Islet of Langerhans (tissue), 1 donor: ENCODE data around the gene MYH14.

Source experiments
- FAIRE-seq: peaks from one replicate; lab custom pipeline; 2011; peaks lifted over from hg19 to GRCh38; lab: Jason Lieb, UNC

The MYH14 gene

GRCh38 chr19:50195224-50195623, 8.2 kb upstream of the MYH14 start:
- no peak for FAIRE-seq

GRCh38 chr19:50196322-50196932, 7.0 kb upstream of the MYH14 start:
- no peak for FAIRE-seq

- FAIRE-seq, result no peak
These were observed 6.1 kb upstream of the MYH14 start for GRCh38 chr19:50197348-50197747.

GRCh38 chr19:50198431-50199258, 4.8 kb upstream of the MYH14 start:
- FAIRE-seq, result no peak

GRCh38 chr19:50199259-50199555, 4.2 kb upstream of the MYH14 start:
- no peak for FAIRE-seq

GRCh38 chr19:50202386-50202785, 1.0 kb upstream of the MYH14 start:
- no peak for FAIRE-seq

- FAIRE-seq, result no peak
These were observed 501 bp upstream of the MYH14 start for GRCh38 chr19:50202962-50203280.

GRCh38 chr19:50204081-50204428, 633 bp downstream of the MYH14 start:
- no peak for FAIRE-seq

GRCh38 chr19:50204811-50205675, 1.6 kb downstream of the MYH14 start:
- FAIRE-seq, result no peak

- no peak for FAIRE-seq
These were observed 2.3 kb downstream of the MYH14 start for GRCh38 chr19:50205681-50206138.

GRCh38 chr19:50206191-50206590, 2.8 kb downstream of the MYH14 start:
- no peak for FAIRE-seq

- no peak for FAIRE-seq
These were observed 4.3 kb downstream of the MYH14 start for GRCh38 chr19:50207730-50208129.

GRCh38 chr19:50209131-50209530, 5.7 kb downstream of the MYH14 start:
- no peak for FAIRE-seq

GRCh38 chr19:50210425-50210824, 7.0 kb downstream of the MYH14 start:
- FAIRE-seq, result no peak

- no peak for FAIRE-seq
These were observed 10.5 kb downstream of the MYH14 start for GRCh38 chr19:50213925-50214324.

- FAIRE-seq, result no peak
These were observed 11.5 kb downstream of the MYH14 start for GRCh38 chr19:50214699-50215543.

- FAIRE-seq, result no peak
These were observed 12.4 kb downstream of the MYH14 start for GRCh38 chr19:50215820-50216219.

- FAIRE-seq, result no peak
These were observed 17.7 kb downstream of the MYH14 start for GRCh38 chr19:50221087-50221486.

GRCh38 chr19:50222691-50223438, 19.4 kb downstream of the MYH14 start:
- FAIRE-seq, result no peak

- no peak for FAIRE-seq
These were observed 20.0 kb downstream of the MYH14 start for GRCh38 chr19:50223439-50223716.

GRCh38 chr19:50224986-50225747, 21.7 kb downstream of the MYH14 start:
- FAIRE-seq, result no peak
